Lung microvascular endothelial cell (primary cell): Measurements from ENCODE around the gene ARFGEF3. TPM values are rescaled to one million over a fixed set of nuclear protein-coding genes. Genes with fewer than 3 reads are reported as not detected.

Experiments used
- DNase-seq, 2 donors: peaks; one replicate each; pipeline versions ENCODE4 v3.0.0 to v3.0.0-alpha.2; 2010; ENCODE audit warnings: low read depth in 2 of 2
- total RNA-seq: library from RNA; depleted of rRNA; stranded (reverse); fragments of >200 nt; gene quantifications from 2 replicates; pipeline ENCODE4 v1.2.1, GENCODE V29; 2014

The ARFGEF3 gene
- total RNA-seq, 1 donor from 2014 or later = 1.8 TPM

- DNase-seq = no peak
Measured at GRCh38 chr6:138271451-138271850, 109.7 kb downstream of the ARFGEF3 start.

- DNase-seq = no peak
Measured at GRCh38 chr6:138272533-138273315, 111.0 kb downstream of the ARFGEF3 start.

- no peak for DNase-seq
Measured at GRCh38 chr6:138275976-138276375, 114.2 kb downstream of the ARFGEF3 start.

GRCh38 chr6:138277835-138278234 lies 116.1 kb downstream of the ARFGEF3 start:
- no peak for DNase-seq

GRCh38 chr6:138278326-138278725 lies 116.6 kb downstream of the ARFGEF3 start:
- peak; percentile 33 to 45 for DNase-seq

GRCh38 chr6:138285800-138286199 lies 124.1 kb downstream of the ARFGEF3 start:
- no peak for DNase-seq

- DNase-seq = no peak
Measured at GRCh38 chr6:138286698-138287097, 125.0 kb downstream of the ARFGEF3 start.

GRCh38 chr6:138287144-138287955 lies 125.6 kb downstream of the ARFGEF3 start:
- peak; percentile 28 to 30 for DNase-seq

GRCh38 chr6:138288428-138289085 lies 126.8 kb downstream of the ARFGEF3 start:
- peak in 1 of 2 donors; percentile 73 for DNase-seq

- DNase-seq = peak in 1 of 2 donors; percentile 16
Measured at GRCh38 chr6:138289739-138290138, 128.0 kb downstream of the ARFGEF3 start.

GRCh38 chr6:138290423-138290962 lies 128.8 kb downstream of the ARFGEF3 start:
- no peak for DNase-seq

GRCh38 chr6:138291036-138291848 lies 129.5 kb downstream of the ARFGEF3 start:
- peak in 1 of 2 donors; percentile 27 for DNase-seq

- DNase-seq = no peak
Measured at GRCh38 chr6:138291849-138292181, 130.1 kb downstream of the ARFGEF3 start.

GRCh38 chr6:138292482-138292881 lies 130.7 kb downstream of the ARFGEF3 start:
- DNase-seq = no peak

- DNase-seq = peak; percentile 33 to 40
Measured at GRCh38 chr6:138293428-138294395, 132.0 kb downstream of the ARFGEF3 start.

- DNase-seq = no peak
Measured at GRCh38 chr6:138296381-138296780, 134.6 kb downstream of the ARFGEF3 start.

GRCh38 chr6:138296786-138297185 lies 135.0 kb downstream of the ARFGEF3 start:
- no peak for DNase-seq

- peak; percentile 62 to 65 for DNase-seq
Measured at GRCh38 chr6:138297761-138298298, 136.1 kb downstream of the ARFGEF3 start.

GRCh38 chr6:138300469-138300868 lies 138.7 kb downstream of the ARFGEF3 start:
- DNase-seq = no peak

GRCh38 chr6:138302554-138302953 lies 140.8 kb downstream of the ARFGEF3 start:
- DNase-seq = no peak
